PC-3 (cell line): ENCODE results near the gene CELA1. TPM values are rescaled to one million over a fixed set of nuclear protein-coding genes. Genes with fewer than 3 reads are reported as not detected.

ENCODE experiments used
- ATAC-seq: fragments of 200-7000 bp; cut with Tn5 transposase; 2 replicates; pipeline ENCODE4 v1.9.1; 2020; ENCODE audit warnings: mild to moderate bottlenecking, moderate library complexity
- BruUV-seq: library from RNA; stranded (reverse); fragments of 400-500 nt; replicated peaks from 2 replicates; lab custom pipeline; 2021; lab: Mats Ljungman, UMichigan
- CTCF ChIA-PET: fragments of 300-600 bp; sonication (Branson Sonifier 250); formaldehyde crosslinking; loops from one replicate; lab custom pipeline; 2022; ENCODE audit warnings: antibody characterized with exemption; lab: Charles Lee
- POLR2A ChIA-PET: fragments of 300-600 bp; sonication (Branson Sonifier 250); formaldehyde crosslinking; loops from one replicate; lab custom pipeline; 2022; ENCODE audit warnings: antibody characterized with exemption; ENCODE audit not compliant: unreplicated experiment; lab: Charles Lee
- DNase-seq: peaks from one replicate; pipeline ENCODE4 v3.0.0-alpha.2; 2015
- H2AFZ ChIP-seq: fragments of 300-600 bp; sonication (generic); 2 replicates; pipeline ENCODE4 v1.6.0; 2016; ENCODE audit warnings: antibody characterized with exemption, low read length
- H3F3A ChIP-seq: fragments of 300-600 bp; sonication (generic); one replicate; pipeline ENCODE4 v1.6.0; 2017; ENCODE audit warnings: antibody characterized with exemption, low read length, control low read depth, mild to moderate bottlenecking; ENCODE audit not compliant: unreplicated experiment
- H3K27ac ChIP-seq: fragments of 300-600 bp; sonication (generic); 2 replicates; pipeline ENCODE4 v1.5.1; 2016; ENCODE audit warnings: mild to moderate bottlenecking, low read length
- H3K27me3 ChIP-seq: fragments of 300-600 bp; sonication (generic); 2 replicates; pipeline ENCODE4 v1.6.1; 2016; ENCODE audit warnings: low read length, mixed read lengths
- H3K36me3 ChIP-seq: fragments of 300-600 bp; sonication (generic); 2 replicates; pipeline ENCODE4 v1.6.1; 2016; ENCODE audit warnings: low read depth, mixed run types, low read length, mixed read lengths
- H3K4me1 ChIP-seq: fragments of 300-600 bp; sonication (generic); 2 replicates; pipeline ENCODE4 v1.5.1; 2016; ENCODE audit warnings: low read length; ENCODE audit not compliant: insufficient read depth
- H3K4me2 ChIP-seq: fragments of 300-600 bp; sonication (generic); 2 replicates; pipeline ENCODE4 v1.6.0; 2016; ENCODE audit warnings: low read length
- H3K4me3 ChIP-seq: fragments of 300-600 bp; sonication (generic); 2 replicates; pipeline ENCODE4 v1.5.1; 2016; ENCODE audit warnings: mild to moderate bottlenecking, low read length, mixed read lengths
- H3K79me2 ChIP-seq: fragments of 300-600 bp; sonication (generic); 2 replicates; pipeline ENCODE4 v1.6.1; 2017; ENCODE audit warnings: low read length, mixed read lengths
- H3K9ac ChIP-seq: fragments of 300-600 bp; sonication (generic); 2 replicates; pipeline ENCODE4 v1.6.0; 2016; ENCODE audit warnings: mild to moderate bottlenecking, low read length
- H3K9me2 ChIP-seq: fragments of 300-600 bp; sonication (generic); replicated peaks from 2 replicates; pipeline ENCODE4 v1.6.1; 2016; ENCODE audit warnings: mixed run types, low read length, mixed read lengths
- H3K9me3 ChIP-seq: fragments of 300-600 bp; sonication (generic); 2 replicates; pipeline ENCODE4 v1.6.1; 2016; ENCODE audit warnings: low read length, mixed read lengths
- H4K20me1 ChIP-seq: fragments of 300-600 bp; sonication (generic); 2 replicates; pipeline ENCODE4 v1.6.1; 2016; ENCODE audit warnings: low read length, mixed read lengths
- CTCF ChIP-seq: fragments of 300-600 bp; sonication (generic); conservative IDR thresholded peaks from 2 replicates; pipeline ENCODE4 v1.5.1; 2017; ENCODE audit warnings: antibody characterized with exemption, low read depth, mild to moderate bottlenecking, low read length
- EZH2 ChIP-seq: fragments of 300-600 bp; sonication (generic); IDR thresholded peaks from one replicate; pipeline ENCODE4 v1.6.1; 2017; ENCODE audit warnings: antibody characterized with exemption, mild to moderate bottlenecking, low read length; ENCODE audit not compliant: unreplicated experiment
- EZH2phosphoT487 ChIP-seq: fragments of 300-600 bp; sonication (generic); IDR thresholded peaks from 2 replicates; pipeline ENCODE4 v1.6.1; 2018; ENCODE audit warnings: mild to moderate bottlenecking, antibody characterized with exemption, low read length, borderline replicate concordance
- intact Hi-C: fragments of 100-400 bp; cut with micrococcal nuclease; formaldehyde crosslinking; loops from 2 replicates; pipeline ENCODE4 v1.9.0; 2023
- total RNA-seq: library from RNA; depleted of rRNA; stranded (reverse); fragments of >200 nt; gene quantifications from 2 replicates; pipeline ENCODE4 v1.2.3, GENCODE V29; 2014

CELA1 gene
- total RNA-seq, 1 experiment from 2014 or later = not detected

- Histone ChIP-seq H3K4me3 (peak overlapping the region; percentile 5; the same call in 1 of the 2 replicates), H3K4me2 (peak overlapping the region; percentile 55), H3K79me2 (peaks cover 65% of the 10 kb centered on the region), H4K20me1 (no peaks in the 10 kb centered on the region), H2AFZ (no peak overlapping the region), H3K36me3 (peaks cover under 1% of the 10 kb centered on the region; the same call in 1 of the 2 replicates), H3K9ac (peak overlapping the region; percentile 44), H3K4me1 (peaks cover 86% of the 10 kb centered on the region), H3K9me2 (no peaks in the 10 kb centered on the region), H3K9me3 (no peaks in the 10 kb centered on the region), H3K27me3 (no peaks in the 10 kb centered on the region), H3K27ac (peak overlapping the region; percentile 97), H3F3A (no peaks in the 10 kb centered on the region)
- no TSS peak for BruUV-seq
- POLR2A ChIA-PET = no interaction called here
- intact Hi-C loops = no loop called here
- TF ChIP-seq EZH2phosphoT487 (no peak), CTCF (no peak), EZH2 (no peak)
- CTCF ChIA-PET = no interaction called here
- DNase-seq = peak; percentile 82
- ATAC-seq = no peak
Observed at GRCh38 chr12:51388069-51388799, 41.8 kb upstream of the CELA1 start.

- no peak overlapping the region for H2AFZ ChIP-seq
- DNase-seq (peak; percentile 90), ATAC-seq (peak; percentile 45)
- H3K4me2 ChIP-seq = peak overlapping the region; percentile 62
- no peaks in the 10 kb centered on the region for H3F3A ChIP-seq
- H3K9me3 ChIP-seq = no peaks in the 10 kb centered on the region
- peak overlapping the region; percentile 54 for H3K9ac ChIP-seq
- H3K4me1 ChIP-seq = peaks cover 96% of the 10 kb centered on the region
- intact Hi-C loops = loop anchor here (2.0 kb wide), 1 partner anchor 16 kb away; no protein-coding TSS in a partner anchor
- H3K36me3 ChIP-seq = peaks cover 19% of the 10 kb centered on the region
- CTCF ChIA-PET = no interaction called here
- no peaks in the 10 kb centered on the region for H3K27me3 ChIP-seq
- H3K9me2 ChIP-seq = no peaks in the 10 kb centered on the region
- POLR2A ChIA-PET = interaction anchor here (0.6 kb wide), 1 partner anchor 11 kb away, joined by 3 read pairs; no protein-coding TSS in a partner anchor
- H4K20me1 ChIP-seq = no peaks in the 10 kb centered on the region
- peak overlapping the region; percentile 13; the same call in 1 of the 2 replicates for H3K4me3 ChIP-seq
- peak overlapping the region; percentile 97 for H3K27ac ChIP-seq
- TF ChIP-seq EZH2phosphoT487 (no peak), EZH2 (no peak), CTCF (no peak)
- peaks cover 63% of the 10 kb centered on the region for H3K79me2 ChIP-seq
- no TSS peak for BruUV-seq
Observed at GRCh38 chr12:51386351-51386750, 39.9 kb upstream of the CELA1 start.
